Stimulated activated effector memory CD8-positive, alpha-beta T cell treated with anti-CD3 and anti-CD28 coated beads, Interleukin-12 subunit alpha, Interleukin-12 subunit beta, amount 100 ng/mL, for 72 hours (primary cell): ENCODE data around the gene CLIC6.
A peak's percentile ranks its signal among the peaks of the same experiment; 100 is the strongest.

Experiments used
- ATAC-seq: fragments of 150-1000 bp; cut with Tn5 transposase; 2 replicates; pipeline ENCODE4 v1.10.0; 2021
- DNase-seq, 2 donors: peaks; one replicate each; pipeline ENCODE4 v3.0.0; 2021 to 2022; ENCODE audit warnings: low spot score in 2 of 2
- H3K27ac Mint-ChIP-seq: one replicate; pipeline ENCODE4 v1.8.0; 2022; ENCODE audit warnings: mild to moderate bottlenecking, mixed read lengths
- H3K36me3 Mint-ChIP-seq: one replicate; pipeline ENCODE4 v1.8.0; 2022; ENCODE audit warnings: mild to moderate bottlenecking, mixed read lengths
- H3K4me1 Mint-ChIP-seq: one replicate; pipeline ENCODE4 v1.8.0; 2022; ENCODE audit warnings: mixed read lengths
- H3K4me3 Mint-ChIP-seq: one replicate; pipeline ENCODE4 v1.8.0; 2022; ENCODE audit warnings: mild to moderate bottlenecking, mixed read lengths
- H3K9me3 Mint-ChIP-seq: one replicate; pipeline ENCODE4 v1.8.0; 2022; ENCODE audit warnings: mixed read lengths

Gene CLIC6

GRCh38 chr21:34668803-34669148 is at the start of gene CLIC6:
CLIC6 (plus strand) TSS chr21:34668994; CDS start chr21:34669389, 395 bp downstream.
- Mint-ChIP-seq H3K36me3 (no peaks in the 10 kb centered on the region), H3K9me3 (no peaks in the 10 kb centered on the region), H3K4me3 (peak within 1 kb of the TSS; percentile 65), H3K4me1 (peaks cover 6% of the 10 kb centered on the region), H3K27ac (no peak within 1 kb of the TSS)
- DNase-seq, result no peak
- ATAC-seq, result no peak

- DNase-seq, result no peak
- H3K4me3 Mint-ChIP-seq, result no peak overlapping the region
- H3K9me3 Mint-ChIP-seq, result no peaks in the 10 kb centered on the region
- H3K27ac Mint-ChIP-seq, result no peak overlapping the region
- no peaks in the 10 kb centered on the region for H3K36me3 Mint-ChIP-seq
- H3K4me1 Mint-ChIP-seq, result no peaks in the 10 kb centered on the region
- ATAC-seq, result no peak
Observed at GRCh38 chr21:34619841-34620665, 48.7 kb upstream of the CLIC6 start.

- Mint-ChIP-seq H3K27ac (no peak overlapping the region), H3K4me3 (no peak overlapping the region)
- no peak for ATAC-seq
Observed at GRCh38 chr21:34621434-34622350, 47.1 kb upstream of the CLIC6 start.

GRCh38 chr21:34623516-34623915 is 45.3 kb upstream of the CLIC6 start:
- H3K4me1 Mint-ChIP-seq, result no peaks in the 10 kb centered on the region
- no peak overlapping the region for H3K27ac Mint-ChIP-seq
- DNase-seq (no peak), ATAC-seq (no peak)
- no peaks in the 10 kb centered on the region for H3K9me3 Mint-ChIP-seq
- no peak overlapping the region for H3K4me3 Mint-ChIP-seq
- H3K36me3 Mint-ChIP-seq, result no peaks in the 10 kb centered on the region

More at GRCh38 chr21:34621434-34622350, 47.1 kb upstream of the CLIC6 start:
- DNase-seq, result no peak
- Mint-ChIP-seq H3K36me3 (no peaks in the 10 kb centered on the region), H3K4me1 (no peaks in the 10 kb centered on the region), H3K9me3 (no peaks in the 10 kb centered on the region)

- H3K4me3 Mint-ChIP-seq, result no peak overlapping the region
- H3K27ac Mint-ChIP-seq, result no peak overlapping the region
- ATAC-seq (no peak), DNase-seq (no peak)
- H3K4me1 Mint-ChIP-seq, result no peaks in the 10 kb centered on the region
- no peaks in the 10 kb centered on the region for H3K36me3 Mint-ChIP-seq
- H3K9me3 Mint-ChIP-seq, result no peaks in the 10 kb centered on the region
Observed at GRCh38 chr21:34625030-34625593, 43.7 kb upstream of the CLIC6 start.

- H3K27ac Mint-ChIP-seq, result no peak overlapping the region
- no peaks in the 10 kb centered on the region for H3K4me1 Mint-ChIP-seq
- no peak overlapping the region for H3K4me3 Mint-ChIP-seq
- DNase-seq (no peak), ATAC-seq (no peak)
- H3K9me3 Mint-ChIP-seq, result no peaks in the 10 kb centered on the region
- no peaks in the 10 kb centered on the region for H3K36me3 Mint-ChIP-seq
Observed at GRCh38 chr21:34626131-34626530, 42.7 kb upstream of the CLIC6 start.

GRCh38 chr21:34630536-34631143 is 38.2 kb upstream of the CLIC6 start:
- no peak overlapping the region for H3K27ac Mint-ChIP-seq
- H3K4me3 Mint-ChIP-seq, result no peak overlapping the region
- no peaks in the 10 kb centered on the region for H3K9me3 Mint-ChIP-seq
- ATAC-seq, result peak; percentile 65
- H3K4me1 Mint-ChIP-seq, result no peaks in the 10 kb centered on the region
- H3K36me3 Mint-ChIP-seq, result no peaks in the 10 kb centered on the region
- no peak for DNase-seq

- ATAC-seq, result no peak
- Mint-ChIP-seq H3K27ac (no peak overlapping the region), H3K4me1 (no peaks in the 10 kb centered on the region), H3K36me3 (no peaks in the 10 kb centered on the region), H3K9me3 (no peaks in the 10 kb centered on the region), H3K4me3 (no peak overlapping the region)
- no peak for DNase-seq
Observed at GRCh38 chr21:34632498-34632897, 36.3 kb upstream of the CLIC6 start.

GRCh38 chr21:34635307-34635706 is 33.5 kb upstream of the CLIC6 start:
- no peaks in the 10 kb centered on the region for H3K36me3 Mint-ChIP-seq
- peak in 1 of 2 donors; percentile 61 for DNase-seq
- H3K9me3 Mint-ChIP-seq, result no peaks in the 10 kb centered on the region
- H3K4me1 Mint-ChIP-seq, result peaks cover 7% of the 10 kb centered on the region
- H3K27ac Mint-ChIP-seq, result no peak overlapping the region
- no peak overlapping the region for H3K4me3 Mint-ChIP-seq
- no peak for ATAC-seq

GRCh38 chr21:34636961-34637360 is 31.8 kb upstream of the CLIC6 start:
- Mint-ChIP-seq H3K27ac (no peak overlapping the region), H3K4me1 (peaks cover 15% of the 10 kb centered on the region), H3K36me3 (no peaks in the 10 kb centered on the region), H3K9me3 (no peaks in the 10 kb centered on the region), H3K4me3 (no peak overlapping the region)
- no peak for DNase-seq
- no peak for ATAC-seq

- DNase-seq, result no peak
- no peak overlapping the region for H3K4me3 Mint-ChIP-seq
Observed at GRCh38 chr21:34639250-34639649, 29.5 kb upstream of the CLIC6 start.

GRCh38 chr21:34639882-34640788 is 28.7 kb upstream of the CLIC6 start:
- peak overlapping the region; percentile 49 for H3K4me3 Mint-ChIP-seq
- no peaks in the 10 kb centered on the region for H3K9me3 Mint-ChIP-seq
- H3K27ac Mint-ChIP-seq, result peak overlapping the region; percentile 51
- ATAC-seq (peak; percentile 79), DNase-seq (peak in 1 of 2 donors; percentile 67)
- H3K4me1 Mint-ChIP-seq, result peaks cover 15% of the 10 kb centered on the region
- no peaks in the 10 kb centered on the region for H3K36me3 Mint-ChIP-seq

More at GRCh38 chr21:34639250-34639649, 29.5 kb upstream of the CLIC6 start:
- Mint-ChIP-seq H3K4me1 (peaks cover 15% of the 10 kb centered on the region), H3K36me3 (no peaks in the 10 kb centered on the region), H3K27ac (no peak overlapping the region), H3K9me3 (no peaks in the 10 kb centered on the region)
- no peak for ATAC-seq

GRCh38 chr21:34640858-34641257 is 27.9 kb upstream of the CLIC6 start:
- Mint-ChIP-seq H3K27ac (peak overlapping the region; percentile 51), H3K4me1 (peaks cover 15% of the 10 kb centered on the region), H3K36me3 (no peaks in the 10 kb centered on the region), H3K4me3 (peak overlapping the region; percentile 49), H3K9me3 (no peaks in the 10 kb centered on the region)
- ATAC-seq (peak; percentile 33), DNase-seq (no peak)
